Neural cell (in vitro differentiated cells): ENCODE data around the gene YPEL2. TPM values are rescaled to one million over a fixed set of nuclear protein-coding genes. Genes with fewer than 3 reads are reported as not detected.

Experiments used
- H2AFZ ChIP-seq: fragments of 200-600, 300-800 bp; sonication (generic), shearing (Covaris generic); 2 replicates; pipeline ENCODE4 v1.6.0; 2014; ENCODE audit warnings: low read depth, mild to moderate bottlenecking, antibody characterized with exemption, low read length, moderate library complexity
- H3F3A ChIP-seq: fragments of 200-600 bp; shearing (Covaris generic); 2 replicates; pipeline ENCODE4 v1.6.1; 2016; ENCODE audit warnings: mild to moderate bottlenecking, moderate library complexity, mixed read lengths, antibody characterized with exemption, low read length; ENCODE audit not compliant: insufficient read depth, poor library complexity, severe bottlenecking
- H3K27ac ChIP-seq: fragments of 200-600, 300-800 bp; sonication (generic), shearing (Covaris generic); 2 replicates; pipeline ENCODE4 v1.5.1; 2014; ENCODE audit warnings: mild to moderate bottlenecking, low read length, moderate library complexity
- H3K27me3 ChIP-seq: fragments of 300-800, 200-600 bp; sonication (generic), shearing (Covaris generic); 2 replicates; pipeline ENCODE4 v1.6.0; 2014; ENCODE audit warnings: mild to moderate bottlenecking, low read depth, low read length, moderate library complexity; ENCODE audit not compliant: insufficient read depth
- H3K36me3 ChIP-seq: fragments of 300-800, 200-600 bp; sonication (generic), shearing (Covaris generic); 2 replicates; pipeline ENCODE4 v1.5.1; 2014; ENCODE audit warnings: mild to moderate bottlenecking, antibody characterized with exemption, low read length, moderate library complexity; ENCODE audit not compliant: insufficient read depth
- H3K4me2 ChIP-seq: fragments of 300-800, 200-600 bp; sonication (generic), shearing (Covaris generic); 2 replicates; pipeline ENCODE4 v1.6.0; 2014; ENCODE audit warnings: mild to moderate bottlenecking, low read length
- H3K4me3 ChIP-seq: fragments of 300-800, 200-600 bp; sonication (generic), shearing (Covaris generic); 2 replicates; pipeline ENCODE4 v1.5.1; 2014; ENCODE audit warnings: mild to moderate bottlenecking, low read length, moderate library complexity
- H3K79me2 ChIP-seq: fragments of 200-600 bp; shearing (Covaris generic); replicated peaks from 2 replicates; pipeline ENCODE4 v1.6.0; 2014; ENCODE audit warnings: mild to moderate bottlenecking, low read length, moderate library complexity; ENCODE audit not compliant: insufficient read depth
- H3K9ac ChIP-seq: fragments of 300-800, 200-600 bp; sonication (generic), shearing (Covaris generic); 2 replicates; pipeline ENCODE4 v1.6.1; 2016; ENCODE audit warnings: mild to moderate bottlenecking, low read length, mixed read lengths
- H3K9me2 ChIP-seq: fragments of 200-600 bp; shearing (Covaris generic); 2 replicates; pipeline ENCODE4 v1.6.1; 2016; ENCODE audit warnings: mild to moderate bottlenecking, low read length, mixed read lengths; ENCODE audit not compliant: insufficient read depth
- H3K9me3 ChIP-seq: fragments of 200-600, 300-800 bp; sonication (generic), shearing (Covaris generic); 2 replicates; pipeline ENCODE4 v1.6.1; 2016; ENCODE audit warnings: mild to moderate bottlenecking, mixed run types, low read length, moderate library complexity, mixed read lengths
- H4K20me1 ChIP-seq: fragments of 200-600 bp; shearing (Covaris generic); 2 replicates; pipeline ENCODE4 v1.6.1; 2016; ENCODE audit warnings: mild to moderate bottlenecking, mixed run types; ENCODE audit not compliant: insufficient read depth
- EP300 ChIP-seq: fragments of 450-650 bp; conservative IDR thresholded peaks from 2 replicates; pipeline ENCODE4 v1.6.1; 2014; ENCODE audit warnings: antibody characterized with exemption, mild to moderate bottlenecking, moderate library complexity; ENCODE audit not compliant: poor library complexity, severe bottlenecking
- EZH2 ChIP-seq: fragments of 200-600, 300-800 bp; shearing (Covaris generic), sonication (generic); IDR thresholded peaks from 2 replicates; pipeline ENCODE4 v1.6.1; 2014; ENCODE audit warnings: antibody characterized with exemption, low read length, borderline replicate concordance, mild to moderate bottlenecking; ENCODE audit not compliant: insufficient read depth, poor library complexity, severe bottlenecking
- MXI1 ChIP-seq: fragments of 450-650 bp; conservative IDR thresholded peaks from 2 replicates; pipeline ENCODE4 v1.6.1; 2014; ENCODE audit warnings: antibody characterized with exemption, mild to moderate bottlenecking; ENCODE audit not compliant: poor library complexity, severe bottlenecking
- POLR2AphosphoS5 ChIP-seq: IDR thresholded peaks from 2 replicates; pipeline ENCODE4 v1.6.1; 2012
- RAD21 ChIP-seq: fragments of 450-650 bp; conservative IDR thresholded peaks from 2 replicates; pipeline ENCODE4 v1.6.1; 2014; ENCODE audit warnings: antibody characterized with exemption, mild to moderate bottlenecking, moderate library complexity
- SMC3 ChIP-seq: fragments of 450-650 bp; conservative IDR thresholded peaks from 2 replicates; pipeline ENCODE4 v1.6.1; 2014; ENCODE audit warnings: antibody characterized with exemption, mild to moderate bottlenecking, moderate library complexity; ENCODE audit not compliant: poor library complexity
- TAF1 ChIP-seq: IDR thresholded peaks from 2 replicates; pipeline ENCODE4 v1.6.1; 2012; ENCODE audit warnings: low read depth
- polyA plus RNA-seq: library from polyadenylated mRNA; depleted of rRNA; stranded (reverse); fragments of >200 nt; gene quantifications from 2 replicates; pipeline ENCODE4 v1.2.3, GENCODE V29; 2014
- TF ChIP-seq, protein P1 (sequence below): fragments of 450-650 bp; IDR thresholded peaks from 2 replicates; pipeline ENCODE4 v1.5.1; 2014; ENCODE audit warnings: antibody characterized with exemption, mild to moderate bottlenecking, moderate library complexity; ENCODE audit not compliant: poor library complexity, severe bottlenecking
- TF ChIP-seq, protein P2 (sequence below): IDR thresholded peaks from 2 replicates; pipeline ENCODE4 v1.6.1; 2012; ENCODE audit warnings: borderline replicate concordance

The YPEL2 gene
- polyA plus RNA-seq, 1 donor from 2014 or later: 17.0 TPM

DNA sequence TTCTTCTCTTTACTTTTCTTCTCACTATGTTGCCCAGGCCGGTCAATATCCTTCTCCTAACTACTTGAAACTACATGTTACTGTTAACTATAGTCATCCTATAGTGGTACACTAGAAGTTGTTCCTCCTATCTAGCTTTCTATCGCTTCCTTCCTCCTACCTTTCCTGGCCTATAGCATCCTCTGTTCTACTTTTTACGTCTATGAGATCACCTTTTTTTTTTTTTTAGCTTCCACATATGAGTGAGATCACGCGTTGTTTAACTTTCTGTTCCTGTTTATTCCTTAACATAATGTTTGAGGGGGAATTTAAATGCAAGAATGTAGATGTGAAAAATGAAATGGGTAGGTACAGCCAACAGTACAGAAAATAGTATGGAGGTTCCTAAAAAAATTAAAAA, 30.5 kb upstream of the YPEL2 start:
- Histone ChIP-seq H2AFZ (no peak overlapping the region), H3K36me3 (no peaks in the 10 kb centered on the region), H3K9me3 (no peaks in the 10 kb centered on the region), H3F3A (no peaks in the 10 kb centered on the region), H3K9ac (no peak overlapping the region), H3K4me3 (no peak overlapping the region), H3K27me3 (no peaks in the 10 kb centered on the region), H3K79me2 (no peaks in the 10 kb centered on the region), H4K20me1 (no peaks in the 10 kb centered on the region), H3K27ac (no peak overlapping the region), H3K4me2 (no peak overlapping the region), H3K9me2 (no peaks in the 10 kb centered on the region)
- TF ChIP-seq POLR2AphosphoS5 (no peak), RAD21 (no peak), TAF1 (no peak), MXI1 (no peak), EZH2 (no peak)

DNA sequence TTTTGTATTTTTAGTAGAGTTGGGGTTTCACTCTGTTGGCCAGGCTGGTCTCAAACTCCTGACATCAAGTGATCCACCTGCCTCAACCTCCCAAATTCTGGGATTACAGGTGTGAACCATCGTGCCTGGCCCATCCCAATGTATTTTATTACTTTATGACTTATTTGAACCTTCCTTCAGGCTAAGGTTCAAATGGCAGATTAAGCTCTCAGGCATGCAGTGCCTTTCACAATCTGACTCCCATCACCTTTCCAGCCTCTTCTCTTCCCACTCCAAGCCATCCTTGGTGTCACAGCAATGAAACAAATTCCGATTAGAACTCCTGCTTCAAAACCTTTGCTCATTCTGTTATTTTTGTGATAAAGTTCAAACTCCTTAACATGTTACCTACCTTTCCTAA, 26.6 kb upstream of the YPEL2 start:
- H3K27me3 ChIP-seq: no peaks in the 10 kb centered on the region
- H3K27ac ChIP-seq: no peak overlapping the region
- no peaks in the 10 kb centered on the region for H4K20me1 ChIP-seq
- H3K9ac ChIP-seq: no peak overlapping the region
- H3K4me2 ChIP-seq: no peak overlapping the region
- H3K9me3 ChIP-seq: no peaks in the 10 kb centered on the region
- no peak overlapping the region for H3K4me3 ChIP-seq
- H3K9me2 ChIP-seq: no peaks in the 10 kb centered on the region
- no peak overlapping the region for H2AFZ ChIP-seq
- no peak for TF ChIP-seq RAD21
- TF ChIP-seq, protein P1, sequence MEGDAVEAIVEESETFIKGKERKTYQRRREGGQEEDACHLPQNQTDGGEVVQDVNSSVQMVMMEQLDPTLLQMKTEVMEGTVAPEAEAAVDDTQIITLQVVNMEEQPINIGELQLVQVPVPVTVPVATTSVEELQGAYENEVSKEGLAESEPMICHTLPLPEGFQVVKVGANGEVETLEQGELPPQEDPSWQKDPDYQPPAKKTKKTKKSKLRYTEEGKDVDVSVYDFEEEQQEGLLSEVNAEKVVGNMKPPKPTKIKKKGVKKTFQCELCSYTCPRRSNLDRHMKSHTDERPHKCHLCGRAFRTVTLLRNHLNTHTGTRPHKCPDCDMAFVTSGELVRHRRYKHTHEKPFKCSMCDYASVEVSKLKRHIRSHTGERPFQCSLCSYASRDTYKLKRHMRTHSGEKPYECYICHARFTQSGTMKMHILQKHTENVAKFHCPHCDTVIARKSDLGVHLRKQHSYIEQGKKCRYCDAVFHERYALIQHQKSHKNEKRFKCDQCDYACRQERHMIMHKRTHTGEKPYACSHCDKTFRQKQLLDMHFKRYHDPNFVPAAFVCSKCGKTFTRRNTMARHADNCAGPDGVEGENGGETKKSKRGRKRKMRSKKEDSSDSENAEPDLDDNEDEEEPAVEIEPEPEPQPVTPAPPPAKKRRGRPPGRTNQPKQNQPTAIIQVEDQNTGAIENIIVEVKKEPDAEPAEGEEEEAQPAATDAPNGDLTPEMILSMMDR: no peak
- TF ChIP-seq TAF1: no peak
- H3F3A ChIP-seq: no peaks in the 10 kb centered on the region
- H3K36me3 ChIP-seq: no peaks in the 10 kb centered on the region
- H3K79me2 ChIP-seq: no peaks in the 10 kb centered on the region

DNA sequence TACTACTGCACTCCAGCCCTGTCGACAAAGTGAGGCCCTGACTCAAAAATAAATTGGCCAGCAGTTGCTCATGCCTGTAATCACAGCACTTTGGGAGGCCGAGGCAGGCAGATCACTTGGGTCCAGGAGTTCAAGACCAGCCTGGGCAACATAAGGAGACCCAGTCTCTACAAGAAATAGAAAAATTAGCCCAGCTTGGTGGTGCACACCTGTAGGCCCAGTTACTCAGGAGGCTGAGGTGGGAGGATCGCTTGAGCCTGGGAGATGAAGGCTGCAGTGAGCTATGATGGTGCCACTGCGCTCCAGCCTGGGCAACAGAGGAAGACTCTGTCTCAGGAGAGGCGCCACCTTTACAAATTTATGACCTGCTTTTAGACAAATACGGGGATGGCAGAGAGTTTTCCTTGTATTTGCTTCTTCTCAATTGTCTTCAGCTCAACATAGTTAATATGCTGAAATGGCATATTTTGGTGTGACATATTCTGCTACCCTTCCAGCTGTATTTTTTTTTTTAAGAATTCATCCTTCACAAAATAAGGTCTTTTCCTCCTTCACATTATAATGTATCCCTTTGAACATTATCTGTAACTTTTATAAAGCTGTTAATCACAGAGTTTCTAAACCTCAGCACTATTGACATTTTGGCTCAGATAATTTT, 21.1 kb upstream of the YPEL2 start:
- Histone ChIP-seq H4K20me1 (no peaks in the 10 kb centered on the region), H3K4me3 (no peak overlapping the region), H3K9me3 (no peaks in the 10 kb centered on the region), H3K36me3 (no peaks in the 10 kb centered on the region), H3K27me3 (no peaks in the 10 kb centered on the region), H3K9me2 (no peaks in the 10 kb centered on the region), H3K9ac (no peak overlapping the region), H3F3A (no peaks in the 10 kb centered on the region), H3K4me2 (no peak overlapping the region), H3K27ac (no peak overlapping the region), H3K79me2 (no peaks in the 10 kb centered on the region), H2AFZ (no peak overlapping the region)
- TF ChIP-seq POLR2AphosphoS5 (no peak), TAF1 (no peak), EP300 (no peak), SMC3 (no peak), RAD21 (no peak), EZH2 (no peak), MXI1 (no peak)
- TF ChIP-seq, protein P1: no peak
- TF ChIP-seq, protein P2, sequence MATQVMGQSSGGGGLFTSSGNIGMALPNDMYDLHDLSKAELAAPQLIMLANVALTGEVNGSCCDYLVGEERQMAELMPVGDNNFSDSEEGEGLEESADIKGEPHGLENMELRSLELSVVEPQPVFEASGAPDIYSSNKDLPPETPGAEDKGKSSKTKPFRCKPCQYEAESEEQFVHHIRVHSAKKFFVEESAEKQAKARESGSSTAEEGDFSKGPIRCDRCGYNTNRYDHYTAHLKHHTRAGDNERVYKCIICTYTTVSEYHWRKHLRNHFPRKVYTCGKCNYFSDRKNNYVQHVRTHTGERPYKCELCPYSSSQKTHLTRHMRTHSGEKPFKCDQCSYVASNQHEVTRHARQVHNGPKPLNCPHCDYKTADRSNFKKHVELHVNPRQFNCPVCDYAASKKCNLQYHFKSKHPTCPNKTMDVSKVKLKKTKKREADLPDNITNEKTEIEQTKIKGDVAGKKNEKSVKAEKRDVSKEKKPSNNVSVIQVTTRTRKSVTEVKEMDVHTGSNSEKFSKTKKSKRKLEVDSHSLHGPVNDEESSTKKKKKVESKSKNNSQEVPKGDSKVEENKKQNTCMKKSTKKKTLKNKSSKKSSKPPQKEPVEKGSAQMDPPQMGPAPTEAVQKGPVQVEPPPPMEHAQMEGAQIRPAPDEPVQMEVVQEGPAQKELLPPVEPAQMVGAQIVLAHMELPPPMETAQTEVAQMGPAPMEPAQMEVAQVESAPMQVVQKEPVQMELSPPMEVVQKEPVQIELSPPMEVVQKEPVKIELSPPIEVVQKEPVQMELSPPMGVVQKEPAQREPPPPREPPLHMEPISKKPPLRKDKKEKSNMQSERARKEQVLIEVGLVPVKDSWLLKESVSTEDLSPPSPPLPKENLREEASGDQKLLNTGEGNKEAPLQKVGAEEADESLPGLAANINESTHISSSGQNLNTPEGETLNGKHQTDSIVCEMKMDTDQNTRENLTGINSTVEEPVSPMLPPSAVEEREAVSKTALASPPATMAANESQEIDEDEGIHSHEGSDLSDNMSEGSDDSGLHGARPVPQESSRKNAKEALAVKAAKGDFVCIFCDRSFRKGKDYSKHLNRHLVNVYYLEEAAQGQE: no peak
